PC-9 (cell line): ENCODE data around the gene F7.

ENCODE experiments used
- EZH2 ChIP-seq: fragments of 200-600 bp; sonication (generic); IDR thresholded peaks from 2 replicates; pipeline ENCODE4 v1.8.0; 2017; ENCODE audit warnings: antibody characterized with exemption, low read depth
- TF ChIP-seq, protein P1 (sequence below): fragments of 200-600 bp; sonication (generic); conservative IDR thresholded peaks from 2 replicates; pipeline ENCODE4 v1.6.1; 2017; ENCODE audit warnings: mixed run types, antibody characterized with exemption, mild to moderate bottlenecking, moderate library complexity

DNA sequence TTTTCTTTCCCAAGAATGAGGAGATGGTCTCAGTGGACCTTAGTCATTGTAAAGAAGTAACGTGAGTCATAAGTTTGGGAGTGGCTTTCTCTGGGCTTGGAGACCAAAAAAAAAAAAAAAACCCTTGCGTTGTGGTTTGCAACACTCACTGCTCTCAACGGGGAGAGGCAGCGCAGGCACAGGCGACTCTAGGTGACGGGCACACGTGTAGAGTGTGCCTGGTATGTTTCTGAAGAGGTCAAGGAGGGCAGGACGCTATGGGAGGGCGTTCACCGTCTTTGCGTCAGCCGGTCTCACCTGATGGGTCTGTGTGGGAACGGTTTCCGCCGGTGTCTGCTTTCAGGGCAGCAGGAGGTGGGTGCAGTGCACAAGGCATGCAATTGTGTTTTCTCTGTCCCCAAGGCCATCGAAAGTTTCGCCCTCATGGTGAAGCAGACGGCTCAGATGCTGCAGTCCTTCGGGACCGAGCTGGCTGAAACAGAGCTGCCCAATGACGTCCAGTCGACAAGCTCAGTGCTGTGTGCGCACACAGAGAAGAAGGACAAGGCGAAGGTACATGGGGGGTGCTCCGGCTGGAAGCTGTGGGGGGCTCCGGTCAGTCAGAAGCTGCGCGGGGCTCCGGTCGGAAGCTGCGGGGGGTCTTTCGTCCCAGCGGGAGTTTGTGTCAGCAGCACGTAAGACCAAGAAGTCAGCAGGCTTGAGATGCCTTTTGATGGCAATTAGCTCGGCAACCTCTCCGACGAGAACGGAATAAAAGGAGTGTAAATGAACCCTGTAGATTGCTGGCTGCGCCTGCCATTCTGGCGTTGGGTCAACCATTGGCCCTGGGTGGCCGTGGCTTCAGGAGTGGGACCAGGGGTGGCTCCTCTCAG, 40.8 kb upstream of the F7 start:
- TF ChIP-seq, protein P1, sequence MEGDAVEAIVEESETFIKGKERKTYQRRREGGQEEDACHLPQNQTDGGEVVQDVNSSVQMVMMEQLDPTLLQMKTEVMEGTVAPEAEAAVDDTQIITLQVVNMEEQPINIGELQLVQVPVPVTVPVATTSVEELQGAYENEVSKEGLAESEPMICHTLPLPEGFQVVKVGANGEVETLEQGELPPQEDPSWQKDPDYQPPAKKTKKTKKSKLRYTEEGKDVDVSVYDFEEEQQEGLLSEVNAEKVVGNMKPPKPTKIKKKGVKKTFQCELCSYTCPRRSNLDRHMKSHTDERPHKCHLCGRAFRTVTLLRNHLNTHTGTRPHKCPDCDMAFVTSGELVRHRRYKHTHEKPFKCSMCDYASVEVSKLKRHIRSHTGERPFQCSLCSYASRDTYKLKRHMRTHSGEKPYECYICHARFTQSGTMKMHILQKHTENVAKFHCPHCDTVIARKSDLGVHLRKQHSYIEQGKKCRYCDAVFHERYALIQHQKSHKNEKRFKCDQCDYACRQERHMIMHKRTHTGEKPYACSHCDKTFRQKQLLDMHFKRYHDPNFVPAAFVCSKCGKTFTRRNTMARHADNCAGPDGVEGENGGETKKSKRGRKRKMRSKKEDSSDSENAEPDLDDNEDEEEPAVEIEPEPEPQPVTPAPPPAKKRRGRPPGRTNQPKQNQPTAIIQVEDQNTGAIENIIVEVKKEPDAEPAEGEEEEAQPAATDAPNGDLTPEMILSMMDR = no peak
- TF ChIP-seq EZH2 = no peak
